Ishikawa (cell line): ENCODE measurements around the gene CFAP45.

Experiments
- CEBPB ChIP-seq: IDR thresholded peaks from 2 replicates; pipeline ENCODE4 v1.6.1; 2012
- CREB1 ChIP-seq: IDR thresholded peaks from 2 replicates; pipeline ENCODE4 v1.6.1; 2012; ENCODE audit warnings: low read depth
- EGR1 ChIP-seq: IDR thresholded peaks from 2 replicates; pipeline ENCODE4 v1.6.1; 2012
- EP300 ChIP-seq: IDR thresholded peaks from 2 replicates; pipeline ENCODE4 v1.6.1; 2012; ENCODE audit warnings: borderline replicate concordance
- FOXM1 ChIP-seq: IDR thresholded peaks from 2 replicates; pipeline ENCODE4 v1.6.1; 2012; ENCODE audit warnings: low read depth, borderline replicate concordance
- NFIC ChIP-seq: IDR thresholded peaks from 2 replicates; pipeline ENCODE4 v1.6.1; 2012
- RAD21 ChIP-seq: IDR thresholded peaks from 2 replicates; pipeline ENCODE4 v1.6.1; 2012; ENCODE audit warnings: low read depth
- TAF1 ChIP-seq: IDR thresholded peaks from 2 replicates; pipeline ENCODE4 v1.6.1; 2012; ENCODE audit warnings: low read depth, mild to moderate bottlenecking
- TCF12 ChIP-seq: IDR thresholded peaks from 2 replicates; pipeline ENCODE4 v1.6.1; 2012; ENCODE audit warnings: low read depth
- TEAD4 ChIP-seq: IDR thresholded peaks from 2 replicates; pipeline ENCODE4 v1.6.1; 2012
- YY1 ChIP-seq: IDR thresholded peaks from 2 replicates; pipeline ENCODE4 v1.6.1; 2012; ENCODE audit warnings: low read depth
- ZBTB7A ChIP-seq: IDR thresholded peaks from 2 replicates; pipeline ENCODE4 v1.6.1; 2012; ENCODE audit warnings: low read depth
- TF ChIP-seq, protein P1 (sequence below): IDR thresholded peaks from 2 replicates; pipeline ENCODE4 v1.6.1; 2012; ENCODE audit warnings: low read depth, mild to moderate bottlenecking
- TF ChIP-seq, protein P2 (sequence below): IDR thresholded peaks from 2 replicates; pipeline ENCODE4 v1.6.1; 2012
- TF ChIP-seq, protein P3 (sequence below): IDR thresholded peaks from 2 replicates; pipeline ENCODE4 v1.6.1; 2012

The CFAP45 gene

DNA sequence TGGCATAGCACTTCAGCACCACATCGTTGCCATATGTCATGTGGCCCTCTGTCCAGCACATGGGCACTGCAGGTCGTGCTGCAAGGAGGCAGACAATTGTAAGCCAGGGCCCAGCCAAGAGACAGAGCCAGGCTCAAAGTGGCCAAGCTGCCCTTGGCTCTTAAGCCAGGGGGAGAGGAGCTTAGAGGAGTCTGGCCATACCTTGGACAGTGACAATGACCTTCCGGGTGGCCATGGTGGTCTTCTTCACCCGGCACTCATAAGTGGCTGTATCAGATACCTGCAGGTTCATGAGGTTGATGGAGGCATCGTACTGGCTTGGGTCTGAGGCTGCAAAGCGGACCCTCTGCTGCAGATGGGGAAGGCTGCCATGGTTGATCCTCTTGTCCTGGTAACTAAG is 42.1 kb downstream of the CFAP45 start:
- TF ChIP-seq YY1, result no peak
- TF ChIP-seq, protein P1, sequence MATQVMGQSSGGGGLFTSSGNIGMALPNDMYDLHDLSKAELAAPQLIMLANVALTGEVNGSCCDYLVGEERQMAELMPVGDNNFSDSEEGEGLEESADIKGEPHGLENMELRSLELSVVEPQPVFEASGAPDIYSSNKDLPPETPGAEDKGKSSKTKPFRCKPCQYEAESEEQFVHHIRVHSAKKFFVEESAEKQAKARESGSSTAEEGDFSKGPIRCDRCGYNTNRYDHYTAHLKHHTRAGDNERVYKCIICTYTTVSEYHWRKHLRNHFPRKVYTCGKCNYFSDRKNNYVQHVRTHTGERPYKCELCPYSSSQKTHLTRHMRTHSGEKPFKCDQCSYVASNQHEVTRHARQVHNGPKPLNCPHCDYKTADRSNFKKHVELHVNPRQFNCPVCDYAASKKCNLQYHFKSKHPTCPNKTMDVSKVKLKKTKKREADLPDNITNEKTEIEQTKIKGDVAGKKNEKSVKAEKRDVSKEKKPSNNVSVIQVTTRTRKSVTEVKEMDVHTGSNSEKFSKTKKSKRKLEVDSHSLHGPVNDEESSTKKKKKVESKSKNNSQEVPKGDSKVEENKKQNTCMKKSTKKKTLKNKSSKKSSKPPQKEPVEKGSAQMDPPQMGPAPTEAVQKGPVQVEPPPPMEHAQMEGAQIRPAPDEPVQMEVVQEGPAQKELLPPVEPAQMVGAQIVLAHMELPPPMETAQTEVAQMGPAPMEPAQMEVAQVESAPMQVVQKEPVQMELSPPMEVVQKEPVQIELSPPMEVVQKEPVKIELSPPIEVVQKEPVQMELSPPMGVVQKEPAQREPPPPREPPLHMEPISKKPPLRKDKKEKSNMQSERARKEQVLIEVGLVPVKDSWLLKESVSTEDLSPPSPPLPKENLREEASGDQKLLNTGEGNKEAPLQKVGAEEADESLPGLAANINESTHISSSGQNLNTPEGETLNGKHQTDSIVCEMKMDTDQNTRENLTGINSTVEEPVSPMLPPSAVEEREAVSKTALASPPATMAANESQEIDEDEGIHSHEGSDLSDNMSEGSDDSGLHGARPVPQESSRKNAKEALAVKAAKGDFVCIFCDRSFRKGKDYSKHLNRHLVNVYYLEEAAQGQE, result peak; percentile 57
- TF ChIP-seq, protein P2, sequence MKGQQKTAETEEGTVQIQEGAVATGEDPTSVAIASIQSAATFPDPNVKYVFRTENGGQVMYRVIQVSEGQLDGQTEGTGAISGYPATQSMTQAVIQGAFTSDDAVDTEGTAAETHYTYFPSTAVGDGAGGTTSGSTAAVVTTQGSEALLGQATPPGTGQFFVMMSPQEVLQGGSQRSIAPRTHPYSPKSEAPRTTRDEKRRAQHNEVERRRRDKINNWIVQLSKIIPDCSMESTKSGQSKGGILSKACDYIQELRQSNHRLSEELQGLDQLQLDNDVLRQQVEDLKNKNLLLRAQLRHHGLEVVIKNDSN, result no peak

DNA sequence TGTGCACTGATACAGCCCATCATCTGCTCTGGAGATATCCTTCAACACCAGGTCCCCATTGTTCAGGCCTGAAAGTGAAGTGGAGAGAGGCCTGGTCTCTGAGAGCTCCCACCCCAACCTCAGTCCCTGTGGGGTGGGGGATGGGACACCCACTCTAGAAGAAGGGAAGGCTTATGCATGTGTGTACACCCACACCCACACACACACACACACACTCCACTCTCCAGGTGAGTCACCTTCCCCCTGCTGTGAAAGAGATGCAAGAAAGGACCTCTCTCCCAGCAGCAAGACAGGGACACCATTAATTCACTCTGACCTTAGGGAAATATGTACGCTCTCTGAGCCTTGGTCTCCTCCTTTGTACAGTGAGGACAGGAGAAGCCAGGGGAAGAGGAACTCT is 43.4 kb downstream of the CFAP45 start:
- TF ChIP-seq, protein P2, result no peak

DNA sequence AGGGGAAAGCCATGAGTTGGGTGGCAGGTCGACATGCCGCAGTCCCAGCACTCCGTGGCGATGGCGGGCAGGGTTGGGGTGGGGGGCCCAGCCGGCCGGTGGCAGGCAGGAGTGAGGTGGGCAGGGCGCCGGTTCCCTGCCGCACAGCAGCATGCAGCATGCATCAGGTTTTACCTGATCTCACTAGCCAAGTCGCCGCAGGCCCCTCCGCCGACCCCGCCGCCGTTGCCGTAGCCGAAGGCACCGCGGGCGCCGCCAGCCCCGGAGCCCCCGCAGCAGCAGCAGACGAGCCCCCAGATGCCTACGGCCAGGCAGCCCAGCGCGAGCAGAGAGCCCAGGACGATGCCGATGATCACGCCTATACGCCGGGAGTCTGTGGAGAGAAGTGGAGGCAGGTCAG is 44.3 kb downstream of the CFAP45 start:
- no peak for TF ChIP-seq TEAD4
- TF ChIP-seq, protein P2, result no peak
- no peak for TF ChIP-seq RAD21
- TF ChIP-seq, protein P3, sequence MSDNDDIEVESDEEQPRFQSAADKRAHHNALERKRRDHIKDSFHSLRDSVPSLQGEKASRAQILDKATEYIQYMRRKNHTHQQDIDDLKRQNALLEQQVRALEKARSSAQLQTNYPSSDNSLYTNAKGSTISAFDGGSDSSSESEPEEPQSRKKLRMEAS, result no peak
- no peak for TF ChIP-seq CREB1
- no peak for TF ChIP-seq ZBTB7A
- no peak for TF ChIP-seq EGR1
- no peak for TF ChIP-seq YY1
- TF ChIP-seq, protein P1, result no peak

DNA sequence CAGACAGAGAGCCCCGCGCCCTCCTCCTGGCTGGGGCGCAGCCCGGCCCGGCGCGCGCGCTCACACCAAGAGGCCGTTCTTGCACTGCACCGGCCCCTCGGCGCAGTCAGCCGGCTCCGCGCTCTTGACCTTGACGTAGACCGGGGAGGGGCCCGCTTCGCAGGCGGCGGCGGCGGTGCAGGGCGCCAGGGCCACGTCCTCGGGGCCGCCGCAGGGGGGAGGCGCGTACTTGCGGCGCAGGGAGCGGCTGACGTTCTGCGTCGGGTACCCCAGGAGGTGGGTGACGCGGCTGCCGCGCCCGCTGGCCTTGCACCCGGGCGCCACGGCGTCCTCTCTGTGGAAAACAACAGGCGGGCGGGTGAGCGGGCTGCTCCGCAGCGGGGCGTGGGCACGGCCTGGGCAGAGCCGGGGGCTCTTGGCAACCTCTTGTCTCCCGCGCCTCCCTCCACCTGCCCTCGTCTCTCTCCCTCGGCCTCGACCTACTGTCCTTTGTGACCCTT is 45.2 kb downstream of the CFAP45 start:
- TF ChIP-seq TEAD4 (no peak), NFIC (0 out of 2 replicates have a peak, but pooled peaks have one; percentile 20), CREB1 (peak; percentile 56), TCF12 (no peak; the same call in 1 of the 2 replicates), YY1 (0 out of 2 replicates have a peak, but pooled peaks have one; percentile 10), TAF1 (peak; percentile 56), EP300 (peak; percentile 26; the same call in 1 of the 2 replicates), ZBTB7A (no peak; the same call in 1 of the 2 replicates)
- TF ChIP-seq, protein P3, result peak; percentile 49; the same call in 1 of the 2 replicates

DNA sequence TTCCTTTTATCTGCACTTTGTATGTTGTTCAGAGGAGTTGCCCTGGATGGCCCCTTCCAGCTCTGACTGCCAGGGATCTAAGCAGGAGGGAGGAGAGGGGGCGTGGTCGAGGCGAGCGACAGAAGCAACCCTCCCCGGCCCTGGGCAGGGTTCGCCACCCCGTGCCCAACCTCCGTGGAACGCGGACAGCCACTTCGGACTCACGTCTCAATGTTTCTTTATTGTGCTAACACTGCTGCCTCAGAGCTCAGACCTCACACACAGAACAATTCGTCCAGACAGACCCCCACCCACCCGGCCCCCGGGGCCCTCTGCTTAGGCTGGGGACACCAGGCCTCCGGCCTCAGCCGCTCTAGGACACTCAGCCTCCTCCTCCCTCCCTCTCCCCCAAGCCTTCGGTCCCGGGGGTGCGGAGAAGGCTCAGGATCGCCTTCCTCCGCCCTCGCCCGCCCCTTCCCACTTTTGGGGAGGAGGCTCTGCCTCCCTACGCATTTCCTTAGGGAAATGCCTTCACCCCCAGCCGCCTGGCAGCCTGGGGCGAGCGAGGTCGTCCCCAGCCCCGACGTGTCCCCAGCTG is 45.8 kb downstream of the CFAP45 start:
- no peak for TF ChIP-seq TCF12
- 0 out of 2 replicates have a peak, but pooled peaks have one; percentile 59 for TF ChIP-seq ZBTB7A

DNA sequence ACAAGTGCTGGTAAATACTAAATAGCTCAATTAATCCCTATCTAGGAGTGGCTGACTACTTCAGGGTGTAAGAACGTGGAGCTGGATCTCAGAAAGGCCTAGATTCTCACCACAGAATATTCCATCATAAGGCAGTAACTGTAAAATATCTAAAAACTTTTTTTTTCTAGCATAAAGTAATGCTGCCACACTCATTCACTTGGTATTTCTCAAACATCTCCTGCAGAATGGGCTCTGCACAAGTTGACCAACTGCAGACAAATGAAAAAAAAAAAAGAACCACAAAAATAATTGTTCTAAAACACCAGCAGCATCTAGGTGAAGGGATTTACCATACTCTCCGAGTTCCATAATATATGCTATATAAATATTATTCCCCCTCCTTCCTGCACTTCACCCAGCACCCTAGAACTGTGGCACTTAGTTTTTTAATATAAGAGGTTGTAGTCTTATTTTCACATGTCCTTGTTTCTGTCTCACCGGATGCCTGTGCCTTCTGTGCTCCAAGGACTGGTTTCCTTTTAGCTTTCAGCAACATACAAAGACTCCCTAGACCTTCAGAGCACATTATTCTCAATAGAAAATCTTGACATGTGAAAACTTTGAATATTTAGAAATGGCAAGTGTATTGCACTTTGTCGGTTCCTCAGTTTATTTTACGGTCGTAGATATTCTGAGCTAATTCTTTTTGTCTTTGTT is 46.4 kb downstream of the CFAP45 start:
- no peak for TF ChIP-seq YY1

DNA sequence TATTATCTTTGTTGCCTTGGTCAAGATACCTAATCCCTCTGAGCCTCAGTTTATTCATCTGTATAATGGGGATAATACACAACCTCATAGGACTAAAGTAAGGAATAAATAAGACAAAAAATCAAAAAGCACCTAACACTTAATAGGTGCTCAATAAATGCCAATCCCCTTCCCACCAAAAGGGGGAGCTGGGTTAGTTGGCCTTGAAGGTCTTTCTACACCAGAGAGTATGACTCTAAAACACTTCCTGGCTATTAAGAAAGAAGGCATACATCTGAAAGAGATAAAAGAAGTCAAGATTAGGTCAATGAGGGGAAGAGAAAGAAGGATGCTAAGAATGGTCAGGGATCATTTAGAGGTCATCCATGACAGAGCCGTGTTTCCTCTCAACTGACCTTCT is 48.6 kb downstream of the CFAP45 start:
- TF ChIP-seq, protein P2, result no peak
- TF ChIP-seq RAD21, result no peak
- TF ChIP-seq, protein P1, result no peak
- TF ChIP-seq EP300, result no peak
- no peak for TF ChIP-seq EGR1
- no peak for TF ChIP-seq YY1
- TF ChIP-seq, protein P3, result no peak
- no peak for TF ChIP-seq TEAD4
- TF ChIP-seq NFIC, result no peak
- no peak for TF ChIP-seq ZBTB7A
- TF ChIP-seq FOXM1, result no peak
- no peak for TF ChIP-seq TAF1
- no peak for TF ChIP-seq CEBPB
- no peak for TF ChIP-seq TCF12
- no peak for TF ChIP-seq CREB1
